Kidney capillary endothelial cell (primary cell): ENCODE measurements around the gene PLEK.
A peak's percentile ranks its signal among the peaks of the same experiment; 100 is the strongest.

Source experiments
- DNase-seq: peaks from one replicate; pipeline ENCODE4 v3.0.0-alpha.2; 2018; ENCODE audit warnings: low spot score

Gene PLEK

GRCh38 chr2:68416081-68416675 lies 51.1 kb downstream of the PLEK start:
- no peak for DNase-seq

- DNase-seq, result no peak
Measured at GRCh38 chr2:68417926-68418325, 52.8 kb downstream of the PLEK start.

GRCh38 chr2:68418419-68418818 lies 53.3 kb downstream of the PLEK start:
- no peak for DNase-seq

GRCh38 chr2:68418855-68419254 lies 53.8 kb downstream of the PLEK start:
- DNase-seq, result no peak

- DNase-seq, result no peak
Measured at GRCh38 chr2:68420254-68420910, 55.3 kb downstream of the PLEK start.

GRCh38 chr2:68423966-68424650 lies 59.0 kb downstream of the PLEK start:
- DNase-seq, result no peak

- no peak for DNase-seq
Measured at GRCh38 chr2:68425503-68425902, 60.4 kb downstream of the PLEK start.

GRCh38 chr2:68426446-68426845 lies 61.4 kb downstream of the PLEK start:
- DNase-seq, result no peak

GRCh38 chr2:68426848-68427579 lies 61.9 kb downstream of the PLEK start:
- DNase-seq, result no peak

GRCh38 chr2:68428126-68428525 lies 63.0 kb downstream of the PLEK start:
- no peak for DNase-seq

- DNase-seq, result no peak
Measured at GRCh38 chr2:68428746-68429145, 63.7 kb downstream of the PLEK start.

GRCh38 chr2:68429311-68429826 lies 64.3 kb downstream of the PLEK start:
- no peak for DNase-seq

GRCh38 chr2:68431316-68431972 lies 66.4 kb downstream of the PLEK start:
- no peak for DNase-seq

- DNase-seq, result no peak
Measured at GRCh38 chr2:68432696-68433658, 67.9 kb downstream of the PLEK start.

- no peak for DNase-seq
Measured at GRCh38 chr2:68434981-68435380, 69.9 kb downstream of the PLEK start.

GRCh38 chr2:68435615-68436014 lies 70.5 kb downstream of the PLEK start:
- no peak for DNase-seq

GRCh38 chr2:68436270-68436669 lies 71.2 kb downstream of the PLEK start:
- DNase-seq, result no peak

GRCh38 chr2:68438455-68439303 lies 73.6 kb downstream of the PLEK start:
- DNase-seq, result no peak

- peak; percentile 74 for DNase-seq
Measured at GRCh38 chr2:68441179-68441993, 76.3 kb downstream of the PLEK start.
